LNCaP clone FGC (cell line): Measurements from ENCODE around the gene GLO1.

Experiments used
- DNase-seq: peaks from one replicate; pipeline ENCODE4 v3.0.0-alpha.2; 2011; ENCODE audit warnings: low read depth
- H3K4me3 ChIP-seq: 2 replicates; pipeline ENCODE4 v1.5.1; 2011; ENCODE audit warnings: mild to moderate bottlenecking, low read depth, low read length, control low read depth
- CTCF ChIP-seq: IDR thresholded peaks from 2 replicates; pipeline ENCODE4 v1.5.1; 2012; ENCODE audit warnings: mild to moderate bottlenecking; ENCODE audit not compliant: control insufficient read depth, insufficient read depth; ENCODE audit errors: extremely low read depth

The GLO1 gene

GRCh38 chr6:38684904-38685303 lies 18.0 kb downstream of the GLO1 start:
- no peak overlapping the region for H3K4me3 ChIP-seq
- no peak for DNase-seq
- no peak for TF ChIP-seq CTCF

GRCh38 chr6:38684237-38684636 lies 18.7 kb downstream of the GLO1 start:
- DNase-seq, result no peak
- TF ChIP-seq CTCF, result no peak
- no peak overlapping the region for H3K4me3 ChIP-seq

GRCh38 chr6:38681850-38682249 lies 21.1 kb downstream of the GLO1 start:
- no peak for TF ChIP-seq CTCF
- no peak for DNase-seq
- H3K4me3 ChIP-seq, result no peak overlapping the region

DNA sequence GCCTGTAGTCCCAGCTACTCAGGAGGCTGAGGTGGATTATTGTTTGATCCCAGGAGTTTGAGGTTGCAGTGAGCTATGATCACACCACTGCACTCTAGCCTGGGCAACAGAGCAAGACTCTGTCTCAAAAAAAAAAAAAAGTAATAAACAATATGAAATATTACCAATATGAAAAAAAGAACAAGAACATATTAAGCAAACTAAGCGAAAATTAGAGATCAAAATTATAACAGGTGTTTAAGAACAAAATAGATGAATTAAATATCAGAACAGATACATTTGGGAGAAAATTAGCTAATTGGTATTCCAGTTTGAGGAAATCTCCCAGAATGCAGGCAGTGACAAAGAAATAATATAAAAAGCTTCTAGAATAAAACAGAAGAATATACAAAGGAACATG lies 23.3 kb downstream of the GLO1 start:
- DNase-seq, result no peak
- no peak overlapping the region for H3K4me3 ChIP-seq
- no peak for TF ChIP-seq CTCF

DNA sequence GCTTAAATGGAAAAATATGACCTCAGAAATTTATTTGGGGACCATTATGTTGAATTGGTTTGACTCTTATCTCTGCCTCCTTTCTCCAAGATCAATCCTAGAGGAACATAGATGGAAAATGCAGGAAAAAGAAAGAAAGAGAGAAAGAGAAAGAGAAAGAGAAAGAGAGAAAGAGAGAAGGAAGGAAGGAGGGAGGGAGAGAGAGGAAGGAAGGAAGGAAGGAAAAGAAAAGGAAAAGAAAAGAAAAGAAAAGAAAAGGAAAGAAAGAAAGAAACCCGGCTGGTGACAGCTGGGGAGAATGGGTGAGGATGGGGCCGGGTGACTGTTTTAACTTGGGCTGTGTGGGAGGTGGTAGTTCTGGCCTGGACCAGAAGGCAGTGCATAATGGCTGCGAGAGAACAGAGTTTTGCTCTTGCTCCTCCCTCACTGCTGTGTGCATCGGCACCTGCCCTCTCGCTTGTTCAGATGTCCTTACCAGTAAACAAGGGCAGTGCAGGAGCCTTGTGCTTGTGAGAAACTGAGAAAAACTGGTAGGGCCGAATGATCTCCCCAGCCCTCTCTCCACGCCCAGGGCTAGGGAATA lies 24.7 kb downstream of the GLO1 start:
- no peak overlapping the region for H3K4me3 ChIP-seq
- DNase-seq, result no peak
- TF ChIP-seq CTCF, result no peak

DNA sequence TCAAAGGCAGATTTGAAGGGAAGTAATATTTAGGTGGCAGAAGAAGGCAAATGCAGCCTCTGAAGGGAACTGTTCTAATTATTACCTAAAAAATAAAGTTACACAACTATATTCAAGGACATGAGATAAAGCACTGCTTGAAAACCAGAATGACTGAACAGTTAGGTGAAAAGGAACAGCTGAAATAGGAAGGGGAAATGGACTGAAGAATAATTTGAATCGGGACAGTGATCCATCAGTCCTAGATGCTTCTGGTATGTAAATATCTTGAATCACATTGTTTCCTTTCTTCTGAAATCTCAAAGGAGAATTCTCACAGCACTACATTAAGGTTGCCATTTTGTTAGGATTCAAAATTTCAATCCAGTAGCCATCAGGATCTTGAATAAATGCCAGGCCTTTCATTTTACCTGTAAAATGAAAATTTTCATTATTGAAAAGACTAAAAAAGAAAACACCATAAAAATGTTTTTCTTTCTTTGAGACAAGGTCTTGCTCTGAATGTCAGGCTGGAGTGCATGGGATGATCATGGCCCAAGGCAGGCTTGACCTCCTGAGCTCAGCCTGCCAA lies 25.9 kb downstream of the GLO1 start:
- TF ChIP-seq CTCF, result no peak
- no peak for DNase-seq
- H3K4me3 ChIP-seq, result no peak overlapping the region
